WTC11 (cell line): Measurements from ENCODE around the gene PYGB. TPM values are rescaled to one million over a fixed set of nuclear protein-coding genes. Genes with fewer than 3 reads are reported as not detected.

Experiments used
- ATAC-seq: fragments of 200-7000 bp; cut with Tn5 transposase; 2 replicates; pipeline ENCODE4 v1.10.0; 2021; ENCODE audit warnings: mild to moderate bottlenecking, moderate library complexity
- CTCF ChIA-PET: fragments of 300-600 bp; sonication (Branson Sonifier 250); formaldehyde crosslinking; loops from one replicate; lab custom pipeline; 2021; ENCODE audit warnings: antibody characterized with exemption; lab: Charles Lee
- POLR2A ChIA-PET: fragments of 350-600 bp; sonication (Branson Sonifier 250); formaldehyde crosslinking; loops from one replicate; lab custom pipeline; 2021; ENCODE audit warnings: antibody characterized with exemption; lab: Charles Lee
- DNase-seq: peaks from one replicate; pipeline ENCODE4 v3.0.0; 2021; ENCODE audit warnings: low spot score
- H3K27ac Mint-ChIP-seq: 2 replicates; pipeline ENCODE4 v1.8.0; 2021; ENCODE audit warnings: mixed read lengths
- H3K27me3 Mint-ChIP-seq: 2 replicates; pipeline ENCODE4 v1.8.0; 2021; ENCODE audit warnings: low read depth, mild to moderate bottlenecking, moderate library complexity, mixed read lengths
- H3K36me3 Mint-ChIP-seq: 2 replicates; pipeline ENCODE4 v1.8.0; 2021; ENCODE audit warnings: mixed read lengths
- H3K4me1 Mint-ChIP-seq: 2 replicates; pipeline ENCODE4 v1.8.0; 2022; ENCODE audit warnings: mixed read lengths
- H3K4me3 Mint-ChIP-seq: 2 replicates; pipeline ENCODE4 v1.8.0; 2021; ENCODE audit warnings: mild to moderate bottlenecking, moderate library complexity, mixed read lengths
- H3K9me3 Mint-ChIP-seq: 2 replicates; pipeline ENCODE4 v1.8.0; 2021; ENCODE audit warnings: mixed read lengths
- ATF1 ChIP-seq: sonication (generic); formaldehyde crosslinking; IDR thresholded peaks from 2 replicates; pipeline ENCODE4 v1.8.1; 2023; ENCODE audit warnings: mild to moderate bottlenecking, moderate library complexity, missing genetic modification reagents
- CREM ChIP-seq: sonication (generic); formaldehyde crosslinking; IDR thresholded peaks from 2 replicates; pipeline ENCODE4 v1.8.1; 2022; ENCODE audit warnings: mild to moderate bottlenecking, missing genetic modification reagents, moderate library complexity
- ELF4 ChIP-seq: sonication (generic); formaldehyde crosslinking; IDR thresholded peaks from 2 replicates; pipeline ENCODE4 v1.8.1; 2022; ENCODE audit warnings: low read depth, mild to moderate bottlenecking, moderate library complexity, missing genetic modification reagents
- EMX1 ChIP-seq: fragments of 250-450 bp; sonication (Bioruptor Pico); IDR thresholded peaks from 2 replicates; pipeline ENCODE4 v1.8.0; 2021; ENCODE audit warnings: mild to moderate bottlenecking
- FOXP1 ChIP-seq: sonication (generic); formaldehyde crosslinking; IDR thresholded peaks from 2 replicates; pipeline ENCODE4 v1.8.0; 2022; ENCODE audit warnings: missing genetic modification reagents, mild to moderate bottlenecking, moderate library complexity, borderline replicate concordance
- JAZF1 ChIP-seq: fragments of 250-450 bp; sonication (Bioruptor Pico); IDR thresholded peaks from 2 replicates; pipeline ENCODE4 v1.9.0; 2021; ENCODE audit warnings: moderate library complexity, mild to moderate bottlenecking, inconsistent platforms
- KAT7 ChIP-seq: sonication (generic); formaldehyde crosslinking; IDR thresholded peaks from 2 replicates; pipeline ENCODE4 v1.8.1; 2023; ENCODE audit warnings: missing genetic modification reagents, mild to moderate bottlenecking, borderline replicate concordance
- NFYB ChIP-seq: sonication (generic); formaldehyde crosslinking; conservative IDR thresholded peaks from 2 replicates; pipeline ENCODE4 v1.8.0; 2022; ENCODE audit warnings: low read depth, missing genetic modification reagents
- NR3C1 ChIP-seq: sonication (generic); formaldehyde crosslinking; conservative IDR thresholded peaks from 2 replicates; pipeline ENCODE4 v1.8.1; 2023; ENCODE audit warnings: low read depth, mild to moderate bottlenecking, missing genetic modification reagents
- SMAD3 ChIP-seq: sonication (generic); formaldehyde crosslinking; IDR thresholded peaks from 2 replicates; pipeline ENCODE4 v1.8.0; 2022; ENCODE audit warnings: missing genetic modification reagents, mild to moderate bottlenecking, borderline replicate concordance
- ZBTB21 ChIP-seq: sonication (generic); formaldehyde crosslinking; IDR thresholded peaks from 2 replicates; pipeline ENCODE4 v1.8.1; 2023; ENCODE audit warnings: mild to moderate bottlenecking, missing genetic modification reagents, borderline replicate concordance
- ZNF121 ChIP-seq: sonication (generic); formaldehyde crosslinking; IDR thresholded peaks from 2 replicates; pipeline ENCODE4 v1.8.0; 2023; ENCODE audit warnings: missing genetic modification reagents
- ZNF232 ChIP-seq: sonication (generic); formaldehyde crosslinking; IDR thresholded peaks from 2 replicates; pipeline ENCODE4 v1.8.0; 2022; ENCODE audit warnings: mild to moderate bottlenecking, missing genetic modification reagents
- total RNA-seq: library from RNA; stranded (reverse); gene quantifications from 3 replicates; pipeline ENCODE4 v1.2.3, GENCODE V29; 2021
- TF ChIP-seq, protein P1 (sequence below): sonication (generic); formaldehyde crosslinking; IDR thresholded peaks from 2 replicates; pipeline ENCODE4 v1.8.0; 2022; ENCODE audit warnings: mild to moderate bottlenecking, missing genetic modification reagents
- TF ChIP-seq, protein P2 (sequence below): sonication (generic); formaldehyde crosslinking; IDR thresholded peaks from 2 replicates; pipeline ENCODE4 v1.8.1; 2022; ENCODE audit warnings: low read depth, mild to moderate bottlenecking, moderate library complexity, missing genetic modification reagents, borderline replicate concordance
- TF ChIP-seq, protein P3 (sequence below): sonication (generic); formaldehyde crosslinking; IDR thresholded peaks from 2 replicates; pipeline ENCODE4 v1.8.1; 2022; ENCODE audit warnings: missing genetic modification reagents, borderline replicate concordance
- TF ChIP-seq, protein P4 (sequence below): sonication (generic); formaldehyde crosslinking; IDR thresholded peaks from 2 replicates; pipeline ENCODE4 v1.8.1; 2023; ENCODE audit warnings: mild to moderate bottlenecking, missing genetic modification reagents
- TF ChIP-seq, protein P5 (sequence below): sonication (generic); formaldehyde crosslinking; IDR thresholded peaks from 2 replicates; pipeline ENCODE4 v1.8.1; 2022; ENCODE audit warnings: low read depth, missing genetic modification reagents, borderline replicate concordance
- TF ChIP-seq, protein P6 (sequence below): sonication (generic); formaldehyde crosslinking; IDR thresholded peaks from 2 replicates; pipeline ENCODE4 v1.8.0; 2023; ENCODE audit warnings: missing genetic modification reagents, mild to moderate bottlenecking, borderline replicate concordance

PYGB gene
- total RNA-seq, 1 experiment from 2014 or later, result 48.5 TPM

DNA sequence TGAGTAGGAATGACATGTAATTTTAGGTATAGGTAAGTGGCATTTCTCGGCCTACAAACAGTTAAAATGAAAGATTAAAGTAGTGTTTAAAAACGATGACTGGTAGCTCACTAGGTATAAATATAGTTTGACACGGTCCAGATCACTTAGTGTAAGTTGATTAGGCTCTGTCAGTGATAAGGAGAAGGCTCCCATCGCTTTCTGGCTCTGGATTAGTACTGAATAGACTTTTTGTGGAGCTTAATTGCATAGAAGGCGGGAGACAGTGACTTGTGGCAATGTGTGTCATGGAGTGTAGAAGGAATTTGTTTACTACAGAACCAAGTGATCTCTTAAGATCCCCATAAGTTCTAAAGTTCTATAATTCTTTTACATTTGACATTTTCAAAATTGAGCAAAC is 6.7 kb downstream of the PYGB start (continued):
- TF ChIP-seq, protein P1, sequence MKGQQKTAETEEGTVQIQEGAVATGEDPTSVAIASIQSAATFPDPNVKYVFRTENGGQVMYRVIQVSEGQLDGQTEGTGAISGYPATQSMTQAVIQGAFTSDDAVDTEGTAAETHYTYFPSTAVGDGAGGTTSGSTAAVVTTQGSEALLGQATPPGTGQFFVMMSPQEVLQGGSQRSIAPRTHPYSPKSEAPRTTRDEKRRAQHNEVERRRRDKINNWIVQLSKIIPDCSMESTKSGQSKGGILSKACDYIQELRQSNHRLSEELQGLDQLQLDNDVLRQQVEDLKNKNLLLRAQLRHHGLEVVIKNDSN, result no peak

DNA sequence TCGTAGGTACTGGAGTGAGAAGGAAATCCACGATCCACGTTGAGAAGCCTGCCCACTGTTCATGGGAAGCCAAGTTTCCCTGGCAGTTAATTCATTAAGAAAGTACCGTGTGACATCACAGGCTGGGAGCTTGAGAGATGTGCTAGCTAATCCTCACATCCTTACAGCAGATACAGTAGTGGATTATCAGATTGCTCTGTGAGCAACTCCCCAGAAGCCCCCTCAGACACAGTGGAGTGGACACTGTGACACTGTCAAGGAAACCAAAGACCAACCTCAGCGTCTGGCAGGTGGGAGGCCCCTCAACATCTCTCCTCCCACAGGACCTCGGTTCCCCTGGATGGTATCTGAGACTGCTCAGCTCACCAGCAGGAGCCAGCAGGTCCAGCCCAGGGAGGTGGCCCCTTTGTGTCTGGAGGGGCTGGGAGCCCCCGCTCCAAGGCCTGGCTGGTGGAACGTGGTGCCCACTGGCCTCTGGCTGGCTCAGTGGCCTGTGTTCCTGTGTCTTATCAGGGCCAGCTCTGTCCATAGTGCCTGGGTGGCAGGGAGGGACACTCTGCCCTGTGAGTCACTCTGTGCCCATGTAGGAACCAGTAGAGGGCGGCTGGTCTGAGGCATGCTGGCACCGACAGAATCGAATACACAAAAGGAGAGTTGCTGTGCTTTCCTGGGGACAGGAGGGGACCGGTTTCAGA is 7.2 kb downstream of the PYGB start:
- no peak for TF ChIP-seq CREM (CRISPR knock-in tag)
- TF ChIP-seq ATF1 (CRISPR knock-in tag), result no peak
- no peak for TF ChIP-seq ELF4 (CRISPR knock-in tag)
- TF ChIP-seq ZNF121 (CRISPR knock-in tag), result no peak
- no peak for TF ChIP-seq EMX1 (CRISPR knock-in tag)
- no peak for TF ChIP-seq ZNF232 (CRISPR knock-in tag)
- TF ChIP-seq SMAD3 (CRISPR knock-in tag), result no peak
- TF ChIP-seq, protein P2, sequence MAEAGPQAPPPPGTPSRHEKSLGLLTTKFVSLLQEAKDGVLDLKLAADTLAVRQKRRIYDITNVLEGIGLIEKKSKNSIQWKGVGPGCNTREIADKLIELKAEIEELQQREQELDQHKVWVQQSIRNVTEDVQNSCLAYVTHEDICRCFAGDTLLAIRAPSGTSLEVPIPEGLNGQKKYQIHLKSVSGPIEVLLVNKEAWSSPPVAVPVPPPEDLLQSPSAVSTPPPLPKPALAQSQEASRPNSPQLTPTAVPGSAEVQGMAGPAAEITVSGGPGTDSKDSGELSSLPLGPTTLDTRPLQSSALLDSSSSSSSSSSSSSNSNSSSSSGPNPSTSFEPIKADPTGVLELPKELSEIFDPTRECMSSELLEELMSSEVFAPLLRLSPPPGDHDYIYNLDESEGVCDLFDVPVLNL (CRISPR knock-in tag), result no peak
- TF ChIP-seq, protein P3, sequence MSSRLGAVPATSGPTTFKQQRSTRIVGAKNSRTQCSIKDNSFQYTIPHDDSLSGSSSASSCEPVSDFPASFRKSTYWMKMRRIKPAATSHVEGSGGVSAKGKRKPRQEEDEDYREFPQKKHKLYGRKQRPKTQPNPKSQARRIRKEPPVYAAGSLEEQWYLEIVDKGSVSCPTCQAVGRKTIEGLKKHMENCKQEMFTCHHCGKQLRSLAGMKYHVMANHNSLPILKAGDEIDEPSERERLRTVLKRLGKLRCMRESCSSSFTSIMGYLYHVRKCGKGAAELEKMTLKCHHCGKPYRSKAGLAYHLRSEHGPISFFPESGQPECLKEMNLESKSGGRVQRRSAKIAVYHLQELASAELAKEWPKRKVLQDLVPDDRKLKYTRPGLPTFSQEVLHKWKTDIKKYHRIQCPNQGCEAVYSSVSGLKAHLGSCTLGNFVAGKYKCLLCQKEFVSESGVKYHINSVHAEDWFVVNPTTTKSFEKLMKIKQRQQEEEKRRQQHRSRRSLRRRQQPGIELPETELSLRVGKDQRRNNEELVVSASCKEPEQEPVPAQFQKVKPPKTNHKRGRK (CRISPR knock-in tag), result no peak
- TF ChIP-seq KAT7, result no peak
- TF ChIP-seq, protein P4, sequence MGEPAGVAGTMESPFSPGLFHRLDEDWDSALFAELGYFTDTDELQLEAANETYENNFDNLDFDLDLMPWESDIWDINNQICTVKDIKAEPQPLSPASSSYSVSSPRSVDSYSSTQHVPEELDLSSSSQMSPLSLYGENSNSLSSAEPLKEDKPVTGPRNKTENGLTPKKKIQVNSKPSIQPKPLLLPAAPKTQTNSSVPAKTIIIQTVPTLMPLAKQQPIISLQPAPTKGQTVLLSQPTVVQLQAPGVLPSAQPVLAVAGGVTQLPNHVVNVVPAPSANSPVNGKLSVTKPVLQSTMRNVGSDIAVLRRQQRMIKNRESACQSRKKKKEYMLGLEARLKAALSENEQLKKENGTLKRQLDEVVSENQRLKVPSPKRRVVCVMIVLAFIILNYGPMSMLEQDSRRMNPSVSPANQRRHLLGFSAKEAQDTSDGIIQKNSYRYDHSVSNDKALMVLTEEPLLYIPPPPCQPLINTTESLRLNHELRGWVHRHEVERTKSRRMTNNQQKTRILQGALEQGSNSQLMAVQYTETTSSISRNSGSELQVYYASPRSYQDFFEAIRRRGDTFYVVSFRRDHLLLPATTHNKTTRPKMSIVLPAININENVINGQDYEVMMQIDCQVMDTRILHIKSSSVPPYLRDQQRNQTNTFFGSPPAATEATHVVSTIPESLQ (CRISPR knock-in tag), result no peak
- TF ChIP-seq NR3C1 (CRISPR knock-in tag), result no peak
- Mint-ChIP-seq H3K36me3 (peaks cover 21% of the 10 kb centered on the region), H3K4me3 (no peak overlapping the region), H3K27ac (peak overlapping the region; percentile 49; the same call in 1 of the 2 replicates), H3K27me3 (no peaks in the 10 kb centered on the region), H3K4me1 (peaks cover 13% of the 10 kb centered on the region), H3K9me3 (peaks cover 5% of the 10 kb centered on the region; the same call in 1 of the 2 replicates)
- ATAC-seq (peak; percentile 59), DNase-seq (no peak)
- ChIA-PET CTCF (interaction anchor here (1.6 kb wide), 1 partner anchor 144 kb away, joined by 7 read pairs; no protein-coding TSS in a partner anchor), POLR2A (interaction anchor here (0.6 kb wide), 1 partner anchor 11 kb away, joined by 7 read pairs; no protein-coding TSS in a partner anchor)

DNA sequence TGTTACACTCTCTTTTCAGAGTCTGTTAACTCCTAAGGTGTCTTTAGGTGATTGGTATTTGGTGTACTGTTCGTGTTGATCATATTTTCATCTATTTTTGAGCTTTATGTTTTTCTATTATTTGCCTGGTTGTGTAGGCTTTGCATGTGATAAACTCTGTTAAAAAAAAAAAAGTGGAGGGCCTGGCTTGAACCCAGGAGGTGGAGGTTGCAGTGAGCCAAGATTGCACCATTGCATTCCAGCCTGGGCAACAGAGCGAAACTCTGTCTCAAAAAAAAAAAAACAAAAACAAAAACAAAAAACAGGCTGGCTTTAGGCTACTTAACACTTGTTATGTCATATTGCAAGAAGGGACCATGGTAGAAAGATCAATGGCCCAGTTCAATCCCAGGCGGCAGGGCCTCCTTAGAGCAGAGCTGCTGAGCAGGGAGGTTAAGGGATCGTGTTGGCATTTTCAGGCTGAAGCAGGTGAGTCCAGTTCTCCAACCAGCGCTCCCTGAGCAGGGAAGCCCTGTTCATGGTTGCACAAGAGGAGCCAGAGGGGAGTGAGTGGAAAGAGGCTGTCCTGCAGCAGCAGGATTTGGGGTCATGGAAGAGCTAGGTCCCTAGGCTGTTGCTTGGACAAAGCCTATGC is 8.5 kb downstream of the PYGB start:
- Mint-ChIP-seq H3K4me3 (no peak overlapping the region), H3K27me3 (no peaks in the 10 kb centered on the region), H3K4me1 (peaks cover 8% of the 10 kb centered on the region), H3K27ac (peak overlapping the region; percentile 44; the same call in 1 of the 2 replicates), H3K36me3 (peaks cover 34% of the 10 kb centered on the region), H3K9me3 (peaks cover 12% of the 10 kb centered on the region; the same call in 1 of the 2 replicates)
- ChIA-PET CTCF (interaction anchor here (1.6 kb wide), 1 partner anchor 39 kb away, joined by 3 read pairs; no protein-coding TSS in a partner anchor), POLR2A (no interaction called here)
- DNase-seq (no peak), ATAC-seq (no peak)
- TF ChIP-seq FOXP1 (CRISPR knock-in tag) (no peak), ZNF121 (CRISPR knock-in tag) (no peak), NFYB (CRISPR knock-in tag) (no peak), JAZF1 (CRISPR knock-in tag) (no peak), ZBTB21 (CRISPR knock-in tag) (no peak)
- TF ChIP-seq, protein P5, sequence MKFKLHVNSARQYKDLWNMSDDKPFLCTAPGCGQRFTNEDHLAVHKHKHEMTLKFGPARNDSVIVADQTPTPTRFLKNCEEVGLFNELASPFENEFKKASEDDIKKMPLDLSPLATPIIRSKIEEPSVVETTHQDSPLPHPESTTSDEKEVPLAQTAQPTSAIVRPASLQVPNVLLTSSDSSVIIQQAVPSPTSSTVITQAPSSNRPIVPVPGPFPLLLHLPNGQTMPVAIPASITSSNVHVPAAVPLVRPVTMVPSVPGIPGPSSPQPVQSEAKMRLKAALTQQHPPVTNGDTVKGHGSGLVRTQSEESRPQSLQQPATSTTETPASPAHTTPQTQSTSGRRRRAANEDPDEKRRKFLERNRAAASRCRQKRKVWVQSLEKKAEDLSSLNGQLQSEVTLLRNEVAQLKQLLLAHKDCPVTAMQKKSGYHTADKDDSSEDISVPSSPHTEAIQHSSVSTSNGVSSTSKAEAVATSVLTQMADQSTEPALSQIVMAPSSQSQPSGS (CRISPR knock-in tag), result no peak
- TF ChIP-seq, protein P6, sequence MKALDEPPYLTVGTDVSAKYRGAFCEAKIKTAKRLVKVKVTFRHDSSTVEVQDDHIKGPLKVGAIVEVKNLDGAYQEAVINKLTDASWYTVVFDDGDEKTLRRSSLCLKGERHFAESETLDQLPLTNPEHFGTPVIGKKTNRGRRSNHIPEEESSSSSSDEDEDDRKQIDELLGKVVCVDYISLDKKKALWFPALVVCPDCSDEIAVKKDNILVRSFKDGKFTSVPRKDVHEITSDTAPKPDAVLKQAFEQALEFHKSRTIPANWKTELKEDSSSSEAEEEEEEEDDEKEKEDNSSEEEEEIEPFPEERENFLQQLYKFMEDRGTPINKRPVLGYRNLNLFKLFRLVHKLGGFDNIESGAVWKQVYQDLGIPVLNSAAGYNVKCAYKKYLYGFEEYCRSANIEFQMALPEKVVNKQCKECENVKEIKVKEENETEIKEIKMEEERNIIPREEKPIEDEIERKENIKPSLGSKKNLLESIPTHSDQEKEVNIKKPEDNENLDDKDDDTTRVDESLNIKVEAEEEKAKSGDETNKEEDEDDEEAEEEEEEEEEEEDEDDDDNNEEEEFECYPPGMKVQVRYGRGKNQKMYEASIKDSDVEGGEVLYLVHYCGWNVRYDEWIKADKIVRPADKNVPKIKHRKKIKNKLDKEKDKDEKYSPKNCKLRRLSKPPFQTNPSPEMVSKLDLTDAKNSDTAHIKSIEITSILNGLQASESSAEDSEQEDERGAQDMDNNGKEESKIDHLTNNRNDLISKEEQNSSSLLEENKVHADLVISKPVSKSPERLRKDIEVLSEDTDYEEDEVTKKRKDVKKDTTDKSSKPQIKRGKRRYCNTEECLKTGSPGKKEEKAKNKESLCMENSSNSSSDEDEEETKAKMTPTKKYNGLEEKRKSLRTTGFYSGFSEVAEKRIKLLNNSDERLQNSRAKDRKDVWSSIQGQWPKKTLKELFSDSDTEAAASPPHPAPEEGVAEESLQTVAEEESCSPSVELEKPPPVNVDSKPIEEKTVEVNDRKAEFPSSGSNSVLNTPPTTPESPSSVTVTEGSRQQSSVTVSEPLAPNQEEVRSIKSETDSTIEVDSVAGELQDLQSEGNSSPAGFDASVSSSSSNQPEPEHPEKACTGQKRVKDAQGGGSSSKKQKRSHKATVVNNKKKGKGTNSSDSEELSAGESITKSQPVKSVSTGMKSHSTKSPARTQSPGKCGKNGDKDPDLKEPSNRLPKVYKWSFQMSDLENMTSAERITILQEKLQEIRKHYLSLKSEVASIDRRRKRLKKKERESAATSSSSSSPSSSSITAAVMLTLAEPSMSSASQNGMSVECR (CRISPR knock-in tag), result no peak
